Tibial nerve (tissue), 4 donors: ENCODE data around the gene PPT2.
A peak's percentile ranks its signal among the peaks of the same experiment; 100 is the strongest.

Experiments used
- EP300 ChIP-seq, 2 donors: sonication (generic); formaldehyde crosslinking; IDR thresholded peaks; one replicate each; pipeline ENCODE4 v1.6.1; 2017; ENCODE audit warnings: antibody characterized with exemption in 2 of 2, mild to moderate bottlenecking in 1 of 2
- POLR2A ChIP-seq, 2 donors: fragments of 450-650 bp; IDR thresholded peaks; one replicate each; pipeline ENCODE4 v1.6.1; 2017; ENCODE audit warnings: antibody characterized with exemption in 2 of 2, mild to moderate bottlenecking in 2 of 2, moderate library complexity in 2 of 2
- TF ChIP-seq, protein P1 (sequence below), 5 experiments: fragments of 200-600 bp in 3 of 5; fragments of 450-650 bp in 2 of 5; sonication (generic) in 3 of 5; IDR thresholded peaks; one replicate each; pipeline ENCODE4 v1.5.1; 2016 to 2019; ENCODE audit warnings: antibody characterized with exemption in 5 of 5, mild to moderate bottlenecking in 3 of 5, moderate library complexity in 2 of 5

DNA sequence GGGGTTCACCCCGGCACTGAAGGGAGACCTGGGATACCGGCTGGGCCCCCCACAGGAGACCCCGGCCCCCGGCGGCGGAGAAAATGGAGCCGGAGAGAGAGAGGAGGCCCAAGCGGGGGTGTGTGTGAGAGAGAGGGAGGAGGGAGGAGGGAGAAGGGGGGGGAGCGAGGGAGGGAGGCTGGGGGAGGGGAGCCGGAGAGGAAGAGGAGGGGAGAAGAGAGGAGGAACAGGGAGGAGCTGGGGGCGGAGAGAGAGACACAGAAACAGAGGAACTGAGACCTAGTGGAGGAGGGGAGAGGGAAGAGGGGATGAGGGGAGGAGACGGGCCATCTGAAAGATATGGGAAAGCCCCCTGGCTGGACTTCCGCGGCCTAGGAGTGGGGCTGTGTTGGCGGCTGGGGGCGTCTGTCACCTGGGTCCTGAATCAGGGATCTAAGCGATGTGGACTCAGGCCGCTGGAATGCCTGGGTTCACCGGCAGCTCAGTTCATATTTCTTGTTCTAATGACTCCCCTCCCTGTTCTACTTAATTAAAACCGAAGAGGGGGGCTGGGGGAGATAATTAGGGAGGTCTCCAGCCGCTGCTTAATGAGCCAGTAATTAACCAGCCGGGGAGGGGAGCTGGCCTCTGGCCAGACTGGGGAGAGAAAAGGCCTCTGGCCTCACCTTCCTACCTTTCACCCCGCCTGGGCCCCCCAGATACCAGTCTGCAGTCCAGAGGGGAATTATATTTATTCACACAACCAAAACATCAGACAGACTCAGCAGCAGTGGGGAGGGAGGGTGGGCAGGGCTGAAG is 36.3 kb downstream of the PPT2 start, which contains the start of gene PBX2:
- TF ChIP-seq, protein P1, sequence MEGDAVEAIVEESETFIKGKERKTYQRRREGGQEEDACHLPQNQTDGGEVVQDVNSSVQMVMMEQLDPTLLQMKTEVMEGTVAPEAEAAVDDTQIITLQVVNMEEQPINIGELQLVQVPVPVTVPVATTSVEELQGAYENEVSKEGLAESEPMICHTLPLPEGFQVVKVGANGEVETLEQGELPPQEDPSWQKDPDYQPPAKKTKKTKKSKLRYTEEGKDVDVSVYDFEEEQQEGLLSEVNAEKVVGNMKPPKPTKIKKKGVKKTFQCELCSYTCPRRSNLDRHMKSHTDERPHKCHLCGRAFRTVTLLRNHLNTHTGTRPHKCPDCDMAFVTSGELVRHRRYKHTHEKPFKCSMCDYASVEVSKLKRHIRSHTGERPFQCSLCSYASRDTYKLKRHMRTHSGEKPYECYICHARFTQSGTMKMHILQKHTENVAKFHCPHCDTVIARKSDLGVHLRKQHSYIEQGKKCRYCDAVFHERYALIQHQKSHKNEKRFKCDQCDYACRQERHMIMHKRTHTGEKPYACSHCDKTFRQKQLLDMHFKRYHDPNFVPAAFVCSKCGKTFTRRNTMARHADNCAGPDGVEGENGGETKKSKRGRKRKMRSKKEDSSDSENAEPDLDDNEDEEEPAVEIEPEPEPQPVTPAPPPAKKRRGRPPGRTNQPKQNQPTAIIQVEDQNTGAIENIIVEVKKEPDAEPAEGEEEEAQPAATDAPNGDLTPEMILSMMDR (IDR thresholded peaks at IDR 0.05) = peak in 1 of 5 experiments; percentile 25
- peak; percentile 67 to 95 for TF ChIP-seq POLR2A (IDR thresholded peaks at IDR 0.05)
- peak; percentile 19 to 96 for TF ChIP-seq EP300 (IDR thresholded peaks at IDR 0.05)
